NCI-H774 (cell line): ENCODE measurements around the gene ELL2.
"Not testable (repeated sequence)": the region's sequence is repeated elsewhere in the genome, so short reads cannot be mapped to it uniquely, and the experiment has no call there.

Source experiments
- DNase-seq: peaks from one replicate; lab custom pipeline; 2025; lab: John Stamatoyannopoulos, UW

ELL2 gene

GRCh38 chr5:95930141-95930930 lies 31.3 kb downstream of the ELL2 start:
- DNase-seq, result no peak

GRCh38 chr5:95928724-95929253 lies 32.9 kb downstream of the ELL2 start:
- no peak for DNase-seq

- DNase-seq, result no peak
These were observed 33.5 kb downstream of the ELL2 start for GRCh38 chr5:95927927-95928723.

- DNase-seq, result not testable (repeated sequence)
These were observed 34.4 kb downstream of the ELL2 start for GRCh38 chr5:95927300-95927699.

- DNase-seq, result no peak
These were observed 35.7 kb downstream of the ELL2 start for GRCh38 chr5:95925939-95926338.

- no peak for DNase-seq
These were observed 36.3 kb downstream of the ELL2 start for GRCh38 chr5:95925378-95925744.

- peak; percentile 29 for DNase-seq
These were observed 36.8 kb downstream of the ELL2 start for GRCh38 chr5:95924720-95925377.

GRCh38 chr5:95923918-95924544 lies 37.6 kb downstream of the ELL2 start:
- no peak for DNase-seq

GRCh38 chr5:95922798-95923197 lies 38.9 kb downstream of the ELL2 start:
- DNase-seq, result no peak

GRCh38 chr5:95921501-95921900 lies 40.1 kb downstream of the ELL2 start:
- no peak for DNase-seq

- DNase-seq, result no peak
These were observed 40.8 kb downstream of the ELL2 start for GRCh38 chr5:95920822-95921221.

- DNase-seq, result no peak
These were observed 42.0 kb downstream of the ELL2 start for GRCh38 chr5:95919658-95920057.

GRCh38 chr5:95918421-95919006 lies 43.1 kb downstream of the ELL2 start:
- no peak for DNase-seq

- no peak for DNase-seq
These were observed 44.4 kb downstream of the ELL2 start for GRCh38 chr5:95917207-95917606.

GRCh38 chr5:95916687-95917085 lies 45.0 kb downstream of the ELL2 start:
- no peak for DNase-seq

- no peak for DNase-seq
These were observed 45.5 kb downstream of the ELL2 start for GRCh38 chr5:95915999-95916686.

- DNase-seq, result no peak
These were observed 48.0 kb downstream of the ELL2 start for GRCh38 chr5:95913663-95914062.

GRCh38 chr5:95912029-95912428 lies 49.6 kb downstream of the ELL2 start:
- no peak for DNase-seq

GRCh38 chr5:95910521-95910920 lies 51.1 kb downstream of the ELL2 start:
- DNase-seq, result no peak

GRCh38 chr5:95909738-95910137 lies 51.9 kb downstream of the ELL2 start:
- no peak for DNase-seq

- DNase-seq, result no peak
These were observed 52.9 kb downstream of the ELL2 start for GRCh38 chr5:95908799-95909198.
